ELF-1 (cell line): ENCODE measurements around the gene FADS2.

Experiments
- DNase-seq: peaks from one replicate; pipeline ENCODE4 v3.0.0-alpha.2; 2016; ENCODE audit warnings: low read depth, low spot score

FADS2 gene

DNA sequence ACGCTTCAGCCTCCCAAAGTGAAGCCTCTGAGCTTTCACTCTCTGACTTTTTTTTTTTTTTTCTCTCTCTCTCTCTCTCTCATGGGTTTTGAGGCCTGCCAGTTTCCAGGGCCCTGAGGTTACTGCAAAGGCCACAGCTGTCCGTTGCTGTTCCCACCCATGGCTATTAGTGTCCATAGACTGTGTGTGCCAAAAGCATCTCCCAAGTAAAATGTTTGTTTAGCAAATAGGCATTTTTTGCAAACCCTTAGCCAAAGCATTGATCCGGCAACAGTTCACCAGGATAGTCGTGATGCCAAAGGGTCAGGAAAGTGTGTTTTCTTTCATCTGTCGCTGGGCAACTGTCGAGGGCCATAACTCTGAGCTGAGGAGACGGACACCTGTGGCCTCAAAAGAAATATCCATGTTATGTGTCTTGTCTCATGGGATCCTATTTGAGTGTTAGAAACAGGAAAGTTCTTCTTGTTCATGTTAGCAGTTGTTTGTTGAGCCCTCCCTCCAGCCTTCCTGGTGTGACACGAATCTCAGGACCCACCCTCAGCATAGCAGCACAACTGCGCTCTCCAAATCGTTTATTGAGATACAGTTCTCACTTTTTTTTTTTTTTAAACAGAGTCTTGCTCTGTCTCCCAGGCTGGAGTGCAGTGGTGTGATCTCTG lies 18.4 kb downstream of the FADS2 start:
- no peak for DNase-seq

DNA sequence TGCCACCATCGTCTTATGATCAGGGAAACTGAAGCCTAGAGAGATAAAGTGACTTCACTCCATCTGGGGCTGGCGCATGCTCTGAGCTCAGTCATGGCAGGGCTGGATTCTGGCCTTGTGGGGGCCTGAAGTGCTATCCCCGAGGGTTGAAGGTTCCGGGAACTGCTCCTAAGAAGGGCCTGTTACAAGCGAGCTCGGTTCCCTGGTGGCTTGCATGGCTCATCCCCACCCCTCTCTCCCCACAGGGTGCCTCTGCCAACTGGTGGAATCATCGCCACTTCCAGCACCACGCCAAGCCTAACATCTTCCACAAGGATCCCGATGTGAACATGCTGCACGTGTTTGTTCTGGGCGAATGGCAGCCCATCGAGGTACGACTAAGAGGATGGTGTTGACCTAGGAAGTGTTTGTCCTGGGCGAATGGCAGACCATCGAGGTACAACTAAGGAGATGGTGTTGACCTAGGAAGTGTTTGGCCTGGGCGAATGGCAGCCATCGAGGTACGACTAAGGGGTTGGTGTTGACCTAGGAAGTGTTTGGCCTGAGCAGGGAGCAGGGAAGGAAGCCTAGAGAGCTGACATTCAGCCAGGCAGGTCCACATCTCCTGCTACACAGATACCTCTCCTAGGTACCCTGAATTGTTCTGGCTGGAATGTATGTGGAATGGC lies 19.9 kb downstream of the FADS2 start:
- no peak for DNase-seq

DNA sequence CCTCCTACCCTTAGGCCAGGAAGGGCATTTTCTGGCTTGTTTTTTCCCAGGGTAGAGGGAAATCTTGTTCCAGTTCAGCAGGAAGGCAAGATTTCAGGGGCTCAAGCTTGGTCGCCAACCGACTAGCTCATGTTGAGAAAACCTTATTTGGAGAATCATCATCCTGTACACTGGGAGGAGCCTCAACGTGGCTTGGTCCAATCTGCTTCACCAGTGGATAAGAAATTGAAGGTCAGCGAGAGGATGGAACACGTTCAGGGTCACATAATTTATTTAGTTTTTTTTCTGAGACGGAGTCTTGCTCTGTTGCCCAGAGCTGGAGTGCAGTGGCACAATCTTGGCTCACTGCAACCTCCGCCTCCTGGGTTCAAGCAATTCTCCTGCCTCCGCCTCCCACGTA lies 20.5 kb downstream of the FADS2 start:
- DNase-seq = no peak

DNA sequence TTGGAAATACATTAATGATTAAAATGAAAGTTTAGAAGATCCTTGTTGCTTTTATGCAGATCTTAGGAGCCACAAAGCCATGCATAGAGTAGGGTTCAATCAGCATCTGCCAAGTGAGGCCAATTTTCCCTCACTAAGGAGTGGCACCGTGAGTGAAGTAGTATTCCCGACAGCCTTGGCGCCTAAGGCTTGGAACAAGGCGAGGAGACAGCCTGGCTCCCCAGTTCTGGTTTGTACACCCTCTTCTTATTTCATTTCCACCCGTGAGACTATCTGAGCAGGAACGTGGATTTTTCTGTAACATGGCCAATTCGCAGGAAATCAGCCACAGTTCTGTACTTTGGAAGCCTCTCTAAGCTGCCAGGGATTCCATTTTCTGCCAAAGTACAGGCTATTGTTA lies 22.6 kb downstream of the FADS2 start:
- DNase-seq = no peak

DNA sequence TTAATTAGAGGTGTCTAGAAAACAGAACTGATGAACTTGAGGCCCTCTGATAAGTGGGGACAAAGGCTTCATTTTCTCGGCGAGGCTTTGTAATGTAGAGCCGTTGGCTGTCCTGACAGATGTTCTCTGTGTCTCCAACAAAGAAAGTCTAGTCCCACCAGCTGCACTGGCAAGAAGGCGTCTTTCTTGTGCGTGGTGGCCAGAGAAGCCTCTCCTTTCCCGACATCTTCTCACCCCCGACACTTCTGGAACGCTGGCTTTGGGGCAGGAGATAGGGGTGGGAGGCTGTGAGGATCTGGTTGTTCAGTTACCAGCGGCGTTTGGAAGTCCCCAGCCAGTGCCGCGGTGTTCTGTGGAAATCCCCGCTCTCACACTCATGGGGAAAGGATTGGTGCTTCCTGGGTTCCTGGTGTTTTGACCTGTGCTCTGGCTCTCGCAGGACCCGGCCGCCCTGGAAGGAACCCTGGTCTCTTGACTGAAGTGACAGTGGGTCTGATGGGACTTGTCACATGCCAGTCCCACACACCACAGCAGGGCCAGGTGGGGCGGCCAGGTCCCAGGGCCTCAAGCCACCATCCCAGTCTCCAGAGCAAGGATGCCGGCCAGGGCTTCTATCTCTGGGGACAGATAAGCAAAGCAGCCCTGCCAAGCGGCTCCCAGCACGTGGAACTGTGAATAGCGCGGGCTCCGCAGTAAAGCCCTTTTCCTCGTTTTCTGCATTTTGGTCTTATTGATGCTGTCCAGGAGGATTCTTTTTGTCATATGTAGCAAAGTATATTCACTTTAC lies 23.2 kb downstream of the FADS2 start:
- DNase-seq = no peak

DNA sequence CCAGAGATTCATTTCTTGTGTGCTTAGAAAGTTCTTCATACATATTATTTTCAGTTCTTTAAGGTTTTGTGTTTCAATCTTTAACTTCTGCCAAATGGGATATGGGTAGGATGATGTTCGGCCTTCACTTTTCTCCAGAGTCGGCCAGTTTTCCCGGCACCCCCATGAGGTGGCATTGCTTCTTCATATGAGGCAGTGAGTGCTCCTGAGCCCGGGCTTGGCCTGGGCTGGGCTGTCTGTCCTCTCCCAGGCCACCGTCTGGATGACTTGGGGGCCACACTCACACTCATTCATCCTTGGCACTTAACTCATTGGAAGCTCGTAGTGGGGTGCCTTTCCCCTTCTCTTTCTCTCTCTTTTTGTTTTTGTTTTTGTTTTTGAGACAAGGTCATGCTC lies 23.8 kb downstream of the FADS2 start:
- no peak for DNase-seq

DNA sequence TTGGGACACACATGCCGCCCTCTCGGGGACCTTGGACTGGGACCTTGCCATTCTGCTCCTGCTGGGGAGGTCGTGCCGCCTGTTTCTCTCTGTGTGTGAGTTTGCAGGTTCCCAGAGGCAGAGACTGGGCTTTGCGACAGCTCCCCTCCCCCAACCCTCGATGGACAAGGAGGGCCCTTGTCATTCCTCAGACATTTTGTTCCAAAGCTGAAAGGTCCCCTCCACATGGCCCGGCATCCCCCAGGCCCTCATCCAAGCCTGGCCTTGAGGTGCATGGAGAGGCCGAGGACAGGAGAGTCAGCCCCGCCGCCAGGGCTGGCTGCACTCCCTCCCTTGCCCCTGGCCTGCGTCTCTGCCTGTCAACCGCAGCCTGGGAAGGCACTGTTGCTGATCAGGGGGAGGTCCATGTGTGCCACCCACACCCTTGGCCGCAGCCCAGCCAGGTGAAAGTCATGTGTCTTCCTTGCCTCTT lies 25.6 kb downstream of the FADS2 start:
- no peak for DNase-seq

DNA sequence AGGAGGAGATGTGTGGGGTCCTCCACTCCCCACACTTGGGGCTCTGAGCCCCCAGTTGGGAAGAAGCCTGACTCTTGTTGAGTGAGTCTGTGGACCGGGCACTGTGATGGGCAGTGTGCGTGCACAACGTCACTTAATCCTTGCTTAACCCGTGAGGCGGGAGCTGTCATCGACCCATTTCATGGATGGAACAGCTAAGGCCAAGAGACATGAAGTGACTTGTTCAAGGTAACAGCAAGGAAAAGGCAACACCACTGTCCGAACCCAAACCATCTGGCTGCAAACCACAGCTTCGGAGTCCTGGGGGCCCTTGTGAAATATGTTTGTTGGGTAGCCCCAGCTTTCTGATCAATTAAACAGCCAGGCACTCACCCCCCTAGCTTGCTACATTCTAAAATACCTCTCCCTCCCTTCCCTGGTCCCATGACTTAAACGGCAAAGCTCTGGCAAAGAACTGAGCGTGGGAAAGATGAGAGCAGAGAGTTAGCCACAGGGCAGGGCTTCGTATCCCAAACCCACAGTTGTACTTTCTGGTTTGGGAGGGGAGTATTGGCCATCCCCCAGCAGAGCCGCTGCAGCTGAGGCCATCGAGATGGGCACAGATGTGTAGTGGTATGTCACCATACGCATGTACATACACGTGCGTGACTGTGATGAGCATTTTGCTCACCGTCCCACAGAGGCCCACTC lies 26.3 kb downstream of the FADS2 start:
- no peak for DNase-seq

DNA sequence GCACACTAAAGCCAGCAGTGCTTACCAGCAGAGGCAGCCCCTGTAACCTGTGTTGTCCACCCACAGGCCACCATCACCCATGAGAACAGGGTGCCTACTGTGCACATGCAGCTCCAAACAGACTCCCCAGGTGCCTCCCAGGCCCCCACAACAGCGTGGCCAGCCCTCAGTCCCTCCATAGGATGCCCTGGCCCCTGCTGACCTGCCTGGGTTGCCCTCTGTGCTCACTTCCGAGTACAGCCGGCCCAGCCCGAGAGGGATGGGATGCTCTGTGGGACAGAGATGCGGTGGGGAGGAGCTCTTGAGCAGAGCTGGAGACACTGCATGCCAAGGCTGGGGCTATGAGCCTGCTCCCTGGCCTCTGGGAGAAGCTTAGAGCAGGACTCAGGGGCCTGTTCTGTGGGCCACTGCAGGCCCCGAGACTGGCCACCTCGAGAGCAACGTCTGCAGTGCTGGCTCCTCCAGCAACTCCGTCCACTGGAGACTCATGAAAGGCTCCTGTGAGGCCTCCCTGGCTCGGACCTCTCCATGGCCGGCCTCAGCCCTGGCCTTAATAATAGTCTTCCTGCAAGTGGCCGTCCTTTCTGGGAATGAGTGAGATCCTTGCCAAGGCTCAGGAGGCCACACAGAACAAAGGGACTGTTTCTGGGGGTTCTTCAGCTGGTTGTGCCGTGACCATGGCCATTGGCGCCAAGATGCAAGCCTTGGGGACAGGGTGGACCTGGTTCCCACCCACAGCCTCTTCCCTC lies 27.0 kb downstream of the FADS2 start:
- DNase-seq = no peak

DNA sequence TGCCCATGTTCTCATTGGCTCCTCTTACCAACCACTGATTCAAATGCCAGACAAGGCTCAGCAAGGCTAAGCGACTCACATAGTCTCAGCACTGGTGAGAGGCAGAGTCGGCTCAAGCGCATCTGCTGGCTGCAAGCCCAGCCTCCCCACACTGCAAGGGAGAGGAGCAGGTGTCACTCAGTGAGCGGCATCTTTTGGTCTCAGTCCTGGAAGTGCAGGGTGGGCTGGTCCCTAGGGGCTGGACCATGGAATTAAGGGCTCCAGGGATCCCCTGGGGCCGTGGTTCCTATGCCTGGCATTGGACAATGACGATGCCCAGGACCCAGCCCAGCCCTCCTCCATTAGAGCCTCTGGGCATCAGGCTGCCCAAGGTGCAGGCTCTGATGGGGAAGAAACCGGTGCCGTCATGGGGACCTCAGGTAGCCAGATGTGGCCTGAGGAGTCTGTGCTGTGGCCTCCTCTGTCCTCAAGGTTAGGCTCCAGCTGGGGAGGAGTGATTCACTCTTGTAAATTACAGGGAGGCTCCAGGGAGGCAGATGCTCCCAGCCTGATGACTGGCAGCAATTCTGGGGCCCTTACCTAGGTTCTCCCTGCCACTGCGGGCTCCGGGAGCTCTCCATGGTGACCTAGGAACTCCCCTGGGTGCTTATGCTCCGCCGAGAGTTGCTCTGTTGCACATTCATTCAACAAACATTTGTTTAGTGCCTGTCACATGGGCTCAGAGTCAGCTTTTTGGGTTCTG lies 28.0 kb downstream of the FADS2 start:
- no peak for DNase-seq

DNA sequence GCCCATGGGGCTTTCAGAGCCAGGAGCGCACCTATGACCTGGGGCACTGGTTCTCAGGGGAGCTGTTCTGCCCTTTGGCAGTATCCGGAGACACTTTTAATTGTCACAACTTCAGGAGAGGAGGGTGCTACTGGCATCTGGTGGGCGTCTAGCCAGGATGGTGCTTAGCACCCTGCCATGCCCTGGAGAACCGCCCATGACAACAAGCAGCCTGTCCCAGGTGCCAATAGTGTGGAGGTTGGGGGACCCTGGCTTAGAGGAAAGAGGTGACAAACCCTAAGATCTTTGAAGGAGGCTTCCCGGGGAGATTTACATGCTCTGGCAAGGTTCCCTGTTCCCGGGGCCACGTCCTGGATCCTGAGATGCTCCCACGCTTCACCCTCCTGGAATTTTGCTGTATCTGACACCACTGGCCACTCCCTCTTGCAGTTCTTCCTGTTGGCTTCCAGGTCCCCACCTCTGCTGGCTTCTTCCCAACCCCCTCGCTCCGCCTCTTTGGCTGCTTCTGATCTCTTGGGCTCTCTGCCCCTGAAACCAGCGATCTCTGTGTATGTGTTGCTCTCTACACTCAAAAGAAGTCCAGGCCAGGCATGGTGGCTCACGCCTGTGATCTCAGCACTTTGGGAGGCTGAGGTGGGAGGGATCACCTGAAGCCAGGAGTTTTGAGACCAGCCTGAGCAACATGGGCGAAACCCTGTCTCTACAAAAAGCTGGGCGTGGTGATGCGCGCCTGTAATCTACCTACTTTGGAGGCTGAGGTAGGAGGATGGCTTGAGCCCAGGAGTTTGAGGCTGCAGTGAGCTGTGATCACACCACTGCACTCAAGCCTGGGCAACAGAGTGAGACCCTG lies 32.2 kb downstream of the FADS2 start:
- DNase-seq = no peak

DNA sequence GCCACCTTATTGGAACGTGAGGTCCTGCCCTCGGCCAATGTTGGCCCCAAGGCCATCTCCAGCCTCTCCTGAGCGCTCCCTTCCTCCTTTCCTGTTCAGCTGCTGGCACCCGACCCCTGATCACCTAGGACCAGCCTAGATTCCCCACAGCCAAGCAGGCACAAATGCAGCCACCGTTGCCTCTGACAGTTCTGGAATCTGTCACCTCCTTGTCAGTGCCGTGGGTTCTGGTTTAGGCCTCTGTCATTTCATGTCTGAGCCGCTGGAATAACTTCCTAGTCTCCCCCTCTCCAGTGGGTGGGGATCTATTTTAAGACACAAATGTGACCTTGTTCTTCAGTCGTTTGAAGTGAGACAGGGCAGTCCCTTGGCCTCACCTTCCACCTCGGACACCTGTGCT lies 33.5 kb downstream of the FADS2 start:
- DNase-seq = no peak

DNA sequence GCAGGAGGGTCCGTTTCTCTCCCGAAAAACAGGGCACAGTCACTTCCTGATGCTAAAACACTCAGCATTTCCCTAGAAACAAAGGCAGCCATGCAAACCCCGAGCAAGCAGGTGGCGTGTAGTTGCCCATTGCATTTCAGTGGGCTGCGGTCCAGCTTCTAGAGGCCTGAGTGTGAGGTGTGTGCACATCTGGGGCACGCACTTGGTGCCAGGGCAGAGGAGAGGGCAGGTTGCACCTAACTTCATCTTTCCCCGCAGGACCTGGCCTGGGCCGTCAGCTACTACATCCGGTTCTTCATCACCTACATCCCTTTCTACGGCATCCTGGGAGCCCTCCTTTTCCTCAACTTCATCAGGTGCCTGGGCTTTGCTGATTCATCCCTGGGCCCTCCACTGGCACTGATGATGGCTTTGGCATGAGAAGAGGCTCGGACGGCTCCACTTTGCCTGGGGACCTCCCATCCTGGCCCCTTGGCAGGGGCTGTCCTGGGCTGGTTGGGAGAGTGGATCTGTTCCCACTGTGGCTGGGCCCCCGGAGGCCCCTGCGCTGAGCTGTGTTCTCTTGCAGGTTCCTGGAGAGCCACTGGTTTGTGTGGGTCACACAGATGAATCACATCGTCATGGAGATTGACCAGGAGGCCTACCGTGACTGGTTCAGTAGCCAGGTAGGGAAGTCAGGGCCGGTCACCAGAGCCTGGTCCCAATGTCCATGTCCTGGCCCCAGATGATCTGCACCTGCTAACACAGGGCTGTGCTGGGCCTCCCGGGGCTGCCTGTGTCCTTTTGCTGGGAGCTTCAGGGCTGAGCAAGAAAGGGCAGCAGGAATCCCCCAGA lies 34.8 kb downstream of the FADS2 start:
- DNase-seq = no peak

DNA sequence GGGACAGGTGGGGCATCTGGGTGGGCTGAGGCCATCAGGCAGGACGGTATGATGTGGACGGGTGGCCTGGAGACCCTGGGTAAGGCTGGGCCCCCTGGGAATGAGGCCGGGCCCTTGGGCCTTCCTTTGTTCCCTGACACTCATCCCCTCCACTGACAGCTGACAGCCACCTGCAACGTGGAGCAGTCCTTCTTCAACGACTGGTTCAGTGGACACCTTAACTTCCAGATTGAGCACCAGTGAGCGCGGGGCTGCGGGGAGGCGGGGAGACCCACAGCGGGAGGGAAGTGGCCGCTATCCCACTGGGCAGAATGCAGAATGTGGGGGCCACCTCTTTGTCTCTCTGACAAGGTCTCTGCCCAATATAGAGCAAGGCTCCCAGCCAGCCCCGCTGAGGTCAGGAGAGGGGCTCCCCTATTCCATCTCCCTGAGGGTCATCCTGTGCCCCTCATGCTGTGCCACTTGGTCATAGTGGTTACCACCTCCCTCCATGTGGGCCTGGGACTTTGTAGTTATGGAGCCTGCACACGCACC lies 35.5 kb downstream of the FADS2 start:
- no peak for DNase-seq

DNA sequence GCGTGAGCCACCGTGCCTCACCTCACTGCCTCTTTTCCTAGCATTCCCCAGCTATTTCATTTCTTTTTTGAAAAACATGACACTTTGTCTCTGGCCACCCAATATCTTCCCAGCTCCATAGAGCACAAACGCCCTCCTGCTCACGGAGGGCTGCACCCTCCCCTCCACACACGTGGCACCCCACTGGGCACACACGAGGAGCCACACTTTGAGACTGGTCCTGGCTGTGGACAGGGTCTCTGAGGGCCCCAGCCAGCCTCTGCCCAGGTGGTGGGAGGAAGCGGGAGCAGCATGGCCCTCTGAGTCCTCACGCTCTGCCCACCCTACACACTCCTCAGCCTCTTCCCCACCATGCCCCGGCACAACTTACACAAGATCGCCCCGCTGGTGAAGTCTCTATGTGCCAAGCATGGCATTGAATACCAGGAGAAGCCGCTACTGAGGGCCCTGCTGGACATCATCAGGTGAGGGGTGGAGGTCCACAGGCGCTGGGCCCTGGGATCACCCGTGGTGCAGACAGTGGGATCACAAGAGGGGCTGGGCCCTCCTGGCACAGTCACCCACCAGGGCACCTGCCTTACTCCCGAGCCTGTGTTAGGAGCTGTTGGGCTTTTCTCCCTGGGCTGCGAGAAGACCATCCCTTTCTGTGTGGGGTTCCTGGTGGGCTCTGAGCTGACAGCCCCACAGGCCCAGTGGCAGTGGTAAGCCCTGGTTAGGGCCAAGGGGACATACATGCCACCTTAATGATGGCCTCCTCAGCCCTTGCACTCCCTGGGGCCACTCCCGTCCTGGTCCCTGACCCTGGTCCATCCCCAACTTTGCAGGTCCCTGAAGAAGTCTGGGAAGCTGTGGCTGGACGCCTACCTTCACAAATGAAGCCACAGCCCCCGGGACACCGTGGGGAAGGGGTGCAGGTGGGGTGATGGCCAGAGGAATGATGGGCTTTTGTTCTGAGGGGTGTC lies 37.0 kb downstream of the FADS2 start:
- DNase-seq = no peak

DNA sequence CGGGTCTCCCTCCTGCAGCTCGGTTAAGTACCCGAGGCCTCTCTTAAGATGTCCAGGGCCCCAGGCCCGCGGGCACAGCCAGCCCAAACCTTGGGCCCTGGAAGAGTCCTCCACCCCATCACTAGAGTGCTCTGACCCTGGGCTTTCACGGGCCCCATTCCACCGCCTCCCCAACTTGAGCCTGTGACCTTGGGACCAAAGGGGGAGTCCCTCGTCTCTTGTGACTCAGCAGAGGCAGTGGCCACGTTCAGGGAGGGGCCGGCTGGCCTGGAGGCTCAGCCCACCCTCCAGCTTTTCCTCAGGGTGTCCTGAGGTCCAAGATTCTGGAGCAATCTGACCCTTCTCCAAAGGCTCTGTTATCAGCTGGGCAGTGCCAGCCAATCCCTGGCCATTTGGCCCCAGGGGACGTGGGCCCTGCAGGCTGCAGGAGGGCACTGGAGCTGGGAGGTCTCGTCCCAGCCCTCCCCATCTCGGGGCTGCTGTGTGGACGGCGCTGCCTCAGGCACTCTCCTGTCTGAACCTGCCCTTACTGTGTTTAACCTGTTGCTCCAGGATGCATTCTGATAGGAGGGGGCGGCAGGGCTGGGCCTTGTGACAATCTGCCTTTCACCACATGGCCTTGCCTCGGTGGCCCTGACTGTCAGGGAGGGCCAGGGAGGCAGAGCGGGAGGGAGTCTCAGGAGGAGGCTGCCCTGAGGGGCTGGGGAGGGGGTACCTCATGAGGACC lies 38.3 kb downstream of the FADS2 start:
- peak; percentile 54 for DNase-seq

DNA sequence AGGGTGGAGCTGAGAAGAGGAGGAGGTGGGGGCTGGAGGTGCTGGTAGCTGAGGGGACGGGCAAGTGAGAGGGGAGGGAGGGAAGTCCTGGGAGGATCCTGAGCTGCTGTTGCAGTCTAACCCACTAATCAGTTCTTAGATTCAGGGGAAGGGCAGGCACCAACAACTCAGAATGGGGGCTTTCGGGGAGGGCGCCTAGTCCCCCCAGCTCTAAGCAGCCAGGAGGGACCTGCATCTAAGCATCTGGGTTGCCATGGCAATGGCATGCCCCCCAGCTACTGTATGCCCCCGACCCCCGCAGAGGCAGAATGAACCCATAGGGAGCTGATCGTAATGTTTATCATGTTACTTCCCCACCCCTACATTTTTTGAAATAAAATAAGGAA lies 38.9 kb downstream of the FADS2 start:
- DNase-seq = no peak
